ENCODE data around the gene BHLHA9.
A peak's percentile ranks its signal among the peaks of the same experiment; 100 is the strongest.
"Not testable (repeated sequence)": the region's sequence is repeated elsewhere in the genome, so short reads cannot be mapped to it uniquely, and the experiment has no call there.

The BHLHA9 gene

DNA sequence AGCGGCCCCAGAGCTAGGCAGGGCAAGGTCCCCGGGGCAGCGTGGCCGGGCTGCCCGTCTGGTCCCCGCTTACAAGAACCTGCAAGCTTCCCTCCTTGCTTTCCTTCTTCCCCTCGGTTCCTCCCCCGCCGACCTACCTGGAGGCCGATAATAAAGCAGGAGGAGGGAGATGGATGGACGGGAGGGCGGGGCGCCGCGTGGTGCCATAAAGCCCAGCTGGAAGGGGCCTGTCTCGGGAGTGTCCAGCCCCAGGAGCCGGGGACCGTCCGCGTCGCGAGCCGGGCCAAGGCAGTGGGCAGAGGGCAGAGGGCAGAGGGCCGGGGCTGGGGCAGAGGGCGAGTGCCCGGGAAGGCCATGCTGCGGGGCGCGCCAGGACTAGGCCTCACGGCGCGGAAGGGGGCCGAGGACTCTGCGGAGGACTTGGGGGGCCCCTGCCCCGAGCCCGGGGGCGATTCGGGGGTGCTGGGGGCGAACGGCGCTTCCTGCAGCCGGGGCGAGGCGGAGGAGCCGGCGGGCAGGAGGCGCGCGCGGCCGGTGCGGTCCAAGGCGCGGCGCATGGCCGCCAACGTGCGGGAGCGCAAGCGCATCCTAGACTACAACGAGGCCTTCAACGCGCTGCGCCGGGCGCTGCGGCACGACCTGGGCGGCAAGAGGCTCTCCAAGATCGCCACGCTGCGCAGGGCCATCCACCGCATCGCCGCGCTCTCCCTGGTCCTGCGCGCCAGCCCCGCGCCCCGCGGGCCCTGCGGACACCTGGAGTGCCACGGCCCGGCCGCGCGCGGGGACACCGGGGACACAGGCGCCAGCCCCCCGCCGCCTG, at the start of gene BHLHA9:
Gene BHLHA9 (plus strand): TSS at position 235 of the 820 bp plus-strand sequence. CDS start 120 bp downstream, at position 355.
- no peak for DNase-seq

GRCh38 chr17:1221209-1221608, 49.0 kb upstream of the BHLHA9 start:
- DNase-seq = no peak

DNA sequence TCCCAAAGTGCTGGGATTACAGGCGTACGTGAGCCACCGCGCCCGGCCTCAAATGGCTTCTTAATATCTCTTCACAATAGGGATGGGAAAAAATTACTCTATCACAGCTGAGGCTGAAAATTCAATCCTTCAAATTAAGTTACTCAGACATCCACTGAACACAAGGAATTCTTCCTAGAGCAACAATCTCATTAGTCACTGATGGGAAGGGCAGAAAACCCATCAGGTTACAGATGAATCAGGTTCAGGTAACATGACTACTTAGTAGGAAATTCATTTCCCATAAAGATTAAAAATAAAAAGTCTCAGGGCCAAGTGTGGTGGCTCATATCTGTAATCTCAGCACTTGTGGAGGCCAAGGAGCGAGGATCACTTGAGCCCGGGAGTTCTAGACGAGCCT, 47.9 kb upstream of the BHLHA9 start:
- DNase-seq = no peak

GRCh38 chr17:1223662-1224061, 46.6 kb upstream of the BHLHA9 start:
- no peak for DNase-seq

DNA sequence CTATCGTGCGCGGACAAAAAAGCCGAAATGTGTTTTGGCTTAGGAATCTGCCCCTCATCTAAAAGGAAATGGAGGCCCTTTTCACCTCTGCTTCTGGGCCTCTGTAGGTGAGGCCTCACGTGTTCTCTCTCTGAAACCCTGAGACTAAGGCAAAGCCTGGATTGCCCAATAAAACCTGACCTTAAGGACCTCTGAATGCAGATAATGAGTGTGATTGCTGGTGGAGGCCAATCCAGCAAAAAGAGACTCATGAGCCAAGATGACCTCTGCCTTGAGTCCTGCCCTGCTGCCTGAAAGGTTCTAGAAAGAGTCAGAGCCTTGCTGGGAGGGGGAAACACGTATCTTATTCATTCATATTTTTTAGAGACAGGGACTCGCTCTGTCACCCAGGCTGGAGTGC, 45.9 kb upstream of the BHLHA9 start:
- DNase-seq = no peak

GRCh38 chr17:1226308-1226707, 43.9 kb upstream of the BHLHA9 start:
- DNase-seq = no peak

GRCh38 chr17:1227365-1227764, 42.9 kb upstream of the BHLHA9 start:
- no peak for DNase-seq

GRCh38 chr17:1227917-1228780, 42.1 kb upstream of the BHLHA9 start:
- peak; percentile 15 for DNase-seq

DNA sequence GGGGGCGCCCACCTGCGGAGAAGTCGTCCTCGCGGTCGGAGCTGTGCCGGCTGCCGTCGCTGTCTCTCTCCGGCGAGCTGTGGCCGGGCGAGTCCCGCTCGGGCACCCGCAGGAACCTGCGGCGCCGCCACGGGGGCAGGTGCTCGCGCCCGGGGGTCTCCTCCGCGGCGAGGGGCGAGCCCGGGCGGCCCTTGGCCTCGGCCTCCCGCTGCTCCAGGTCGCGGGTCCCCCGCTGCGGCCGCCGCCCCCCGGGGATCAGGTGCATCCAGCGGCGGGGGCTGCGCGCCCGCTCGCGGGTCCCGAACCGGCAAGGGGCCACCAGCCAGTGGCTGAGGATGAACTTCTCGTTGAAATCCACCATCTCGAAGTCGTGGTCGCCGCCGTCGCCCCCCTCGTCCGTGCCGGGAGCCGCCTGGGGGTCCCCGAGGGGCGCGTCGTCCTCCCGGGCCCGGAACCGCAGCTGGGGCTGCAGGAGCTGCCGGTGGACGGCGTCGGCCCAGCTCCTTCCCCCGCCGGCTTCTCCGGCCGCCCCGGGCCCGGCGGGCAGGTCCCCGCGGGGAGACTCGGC, 41.4 kb upstream of the BHLHA9 start:
- DNase-seq = no peak

GRCh38 chr17:1229349-1229899, 40.8 kb upstream of the BHLHA9 start:
- peak; percentile 29 for DNase-seq

DNA sequence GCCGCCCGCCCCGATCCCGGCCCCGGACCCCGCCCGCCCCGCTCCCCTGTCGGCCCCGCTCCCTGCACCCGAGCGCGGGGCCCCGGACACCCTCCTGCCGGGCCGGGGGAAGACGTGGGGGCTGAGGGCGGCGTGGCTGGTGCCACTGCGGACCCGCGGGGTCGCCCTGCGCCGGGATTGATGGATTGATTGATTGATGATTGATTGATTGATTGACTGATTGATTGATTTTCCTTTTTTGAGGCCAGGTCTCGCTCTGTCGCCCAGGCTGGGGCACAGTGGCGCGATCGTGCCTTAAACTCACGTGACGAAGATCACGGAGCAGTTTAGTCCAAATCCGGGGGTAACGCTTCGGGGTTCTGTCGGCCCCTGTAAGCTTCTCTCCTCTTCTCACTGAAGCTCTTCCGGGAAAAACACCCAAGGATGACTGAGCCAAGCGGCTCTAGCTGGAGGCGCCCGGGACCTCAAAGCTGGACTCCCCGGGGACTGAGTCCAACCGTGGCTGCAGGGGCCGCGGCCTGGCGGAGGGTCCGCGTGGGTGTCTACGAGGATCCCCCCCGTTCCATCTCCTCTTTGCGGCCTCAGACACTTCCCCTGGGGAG, 40.2 kb upstream of the BHLHA9 start:
- no peak for DNase-seq

DNA sequence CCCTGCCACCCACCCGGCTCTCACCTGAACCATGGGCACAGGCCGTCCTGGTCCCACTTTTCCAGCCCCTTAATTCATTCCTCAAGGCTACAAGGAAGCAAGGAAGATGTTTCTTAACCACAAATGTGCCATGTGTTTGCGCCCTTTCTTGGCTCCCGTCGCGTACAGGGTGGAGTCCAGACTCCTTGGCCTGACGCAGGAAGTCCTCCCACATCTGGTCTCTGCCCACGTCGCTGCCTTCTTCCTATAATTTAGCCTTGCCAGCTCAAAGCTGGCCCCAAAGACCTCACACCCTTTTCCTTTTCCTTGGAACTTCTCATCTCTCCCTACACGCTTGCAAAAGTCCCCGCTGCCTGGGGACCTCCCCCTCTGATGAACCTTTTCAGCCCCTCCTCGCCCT, 38.8 kb upstream of the BHLHA9 start:
- DNase-seq = no peak

DNA sequence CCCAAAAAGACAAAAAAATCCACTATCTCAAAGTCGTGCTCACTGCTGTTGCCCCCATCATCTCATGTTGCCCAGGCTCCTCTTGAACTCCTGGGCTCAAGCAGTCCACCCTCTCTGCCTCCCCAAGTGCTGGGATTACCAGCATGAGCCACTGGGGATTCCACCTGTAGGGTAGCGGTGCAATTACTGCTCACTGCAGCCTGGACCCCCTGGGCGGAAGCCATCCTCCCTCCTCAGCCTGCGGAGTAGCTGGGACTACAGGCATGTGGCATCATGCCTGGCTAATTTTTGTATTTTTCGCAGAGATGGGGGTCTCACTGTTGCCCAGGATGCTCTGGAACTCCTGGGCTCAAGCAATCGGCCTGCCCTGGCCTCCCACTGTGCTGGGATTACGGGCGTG, 37.9 kb upstream of the BHLHA9 start:
- DNase-seq = no peak

GRCh38 chr17:1232786-1233185, 37.5 kb upstream of the BHLHA9 start:
- no peak for DNase-seq

- no peak for DNase-seq
These were observed 35.8 kb upstream of the BHLHA9 start for GRCh38 chr17:1234455-1234854.

GRCh38 chr17:1237471-1237870, 32.8 kb upstream of the BHLHA9 start:
- no peak for DNase-seq

DNA sequence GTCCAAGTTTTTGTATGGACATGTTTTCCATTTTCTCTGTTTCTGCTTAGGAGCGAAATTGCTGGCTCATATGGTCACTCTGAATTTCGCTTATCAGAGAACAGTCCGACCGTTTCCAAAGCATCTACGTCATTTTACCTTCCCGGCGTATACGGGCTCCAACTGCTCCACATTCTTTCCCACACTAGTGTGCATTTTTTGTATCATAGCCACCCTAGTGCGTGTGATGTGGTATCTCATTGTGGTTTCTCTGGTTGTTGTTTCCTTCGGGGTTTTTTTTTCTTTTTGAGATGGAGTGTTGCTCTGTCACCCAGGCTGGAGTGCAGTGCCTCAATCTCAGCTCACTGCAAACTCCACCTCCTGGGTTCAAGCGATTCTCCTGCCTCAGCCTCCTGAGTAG, 31.0 kb upstream of the BHLHA9 start:
- no peak for DNase-seq

DNA sequence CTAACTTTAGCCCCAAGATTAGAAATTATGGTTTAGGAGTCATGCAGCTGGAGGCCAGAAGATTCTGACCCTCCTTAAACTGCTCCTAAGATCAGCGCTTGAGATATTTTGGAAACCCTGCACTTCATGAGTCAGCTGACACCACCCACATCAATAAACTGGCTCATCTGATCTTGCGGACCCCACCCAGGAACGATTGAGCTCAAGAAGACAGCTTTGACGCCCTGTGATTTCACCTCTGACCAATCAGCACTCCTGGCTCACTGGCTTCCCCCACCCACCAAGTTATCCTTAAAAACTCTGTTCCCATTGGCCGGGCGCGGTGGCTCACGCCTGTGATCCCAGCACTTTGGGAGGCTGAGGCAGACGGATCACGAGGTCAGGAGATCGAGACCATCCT, 29.8 kb upstream of the BHLHA9 start:
- DNase-seq = not testable (repeated sequence)

- no peak for DNase-seq
These were observed 28.3 kb upstream of the BHLHA9 start for GRCh38 chr17:1241929-1242328.

- DNase-seq = no peak
These were observed 25.6 kb upstream of the BHLHA9 start for GRCh38 chr17:1244606-1245012.

GRCh38 chr17:1251866-1252608, 18.2 kb upstream of the BHLHA9 start:
- no peak for DNase-seq

- no peak for DNase-seq
These were observed 15.2 kb upstream of the BHLHA9 start for GRCh38 chr17:1255041-1255440.
